Retinal pigment epithelial cell (primary cell): ENCODE data around the gene LRPAP1.
"Not testable (repeated sequence)": the region's sequence is repeated elsewhere in the genome, so short reads cannot be mapped to it uniquely, and the experiment has no call there.

ENCODE experiments used
- DNase-seq: peaks from one replicate; pipeline ENCODE4 v3.0.0-alpha.2; 2010; ENCODE audit warnings: low read depth
- H3K4me3 ChIP-seq: 2 replicates; pipeline ENCODE4 v1.5.1; 2011; ENCODE audit warnings: mild to moderate bottlenecking, low read length, control low read depth, moderate library complexity
- TF ChIP-seq, protein P1 (sequence below): conservative IDR thresholded peaks from 2 replicates; pipeline ENCODE4 v1.5.1; 2011; ENCODE audit warnings: low read depth, low read length, control low read depth, inconsistent platforms

LRPAP1 gene

GRCh38 chr4:3531879-3532750, at the start of gene LRPAP1:
TSS of gene LRPAP1 (minus strand) at chr4:3532422. CDS start at chr4:3532412, 10 bp downstream.
- DNase-seq = peak; percentile 52
- TF ChIP-seq, protein P1, sequence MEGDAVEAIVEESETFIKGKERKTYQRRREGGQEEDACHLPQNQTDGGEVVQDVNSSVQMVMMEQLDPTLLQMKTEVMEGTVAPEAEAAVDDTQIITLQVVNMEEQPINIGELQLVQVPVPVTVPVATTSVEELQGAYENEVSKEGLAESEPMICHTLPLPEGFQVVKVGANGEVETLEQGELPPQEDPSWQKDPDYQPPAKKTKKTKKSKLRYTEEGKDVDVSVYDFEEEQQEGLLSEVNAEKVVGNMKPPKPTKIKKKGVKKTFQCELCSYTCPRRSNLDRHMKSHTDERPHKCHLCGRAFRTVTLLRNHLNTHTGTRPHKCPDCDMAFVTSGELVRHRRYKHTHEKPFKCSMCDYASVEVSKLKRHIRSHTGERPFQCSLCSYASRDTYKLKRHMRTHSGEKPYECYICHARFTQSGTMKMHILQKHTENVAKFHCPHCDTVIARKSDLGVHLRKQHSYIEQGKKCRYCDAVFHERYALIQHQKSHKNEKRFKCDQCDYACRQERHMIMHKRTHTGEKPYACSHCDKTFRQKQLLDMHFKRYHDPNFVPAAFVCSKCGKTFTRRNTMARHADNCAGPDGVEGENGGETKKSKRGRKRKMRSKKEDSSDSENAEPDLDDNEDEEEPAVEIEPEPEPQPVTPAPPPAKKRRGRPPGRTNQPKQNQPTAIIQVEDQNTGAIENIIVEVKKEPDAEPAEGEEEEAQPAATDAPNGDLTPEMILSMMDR = no peak
- H3K4me3 ChIP-seq = peak within 1 kb of the TSS; percentile 80

DNA sequence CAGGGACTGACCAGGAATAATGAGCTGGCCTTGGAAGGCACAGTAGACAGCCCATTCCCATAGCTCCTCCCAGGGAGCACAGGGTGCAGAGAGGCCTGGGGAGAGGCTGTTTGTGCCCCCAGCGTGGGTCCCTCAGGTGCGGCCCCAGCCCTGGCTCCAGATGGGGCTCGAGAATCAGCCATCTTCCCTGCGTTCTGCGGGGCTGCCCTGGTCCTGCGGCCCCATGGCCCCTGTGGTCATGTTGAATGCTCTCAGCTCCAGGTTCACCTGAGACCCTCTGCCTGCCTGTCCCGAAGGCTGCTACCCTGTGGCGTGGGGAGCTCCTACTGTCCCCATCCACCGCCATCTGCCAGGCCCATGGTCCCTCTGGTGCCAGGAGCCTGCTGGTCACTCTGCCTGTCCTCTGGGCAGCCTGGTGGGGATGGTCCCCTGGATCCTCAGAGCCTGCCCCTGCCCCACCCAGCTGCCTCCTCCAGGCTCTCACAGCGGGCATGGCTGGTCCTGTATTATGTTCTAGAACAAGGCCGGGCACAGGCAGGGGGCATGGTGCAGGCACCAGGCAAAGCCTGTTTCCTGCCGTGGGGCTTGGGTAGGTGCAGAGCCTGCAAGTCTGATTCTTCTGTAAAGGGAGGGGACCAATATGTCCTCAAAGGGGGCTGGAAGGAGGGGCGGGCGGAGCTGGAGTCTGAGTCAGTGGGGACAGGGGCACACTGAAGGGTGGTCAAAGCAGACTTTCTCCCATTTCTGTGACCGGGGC, 49.3 kb upstream of the LRPAP1 start:
- not testable (repeated sequence) for DNase-seq, H3K4me3 ChIP-seq

DNA sequence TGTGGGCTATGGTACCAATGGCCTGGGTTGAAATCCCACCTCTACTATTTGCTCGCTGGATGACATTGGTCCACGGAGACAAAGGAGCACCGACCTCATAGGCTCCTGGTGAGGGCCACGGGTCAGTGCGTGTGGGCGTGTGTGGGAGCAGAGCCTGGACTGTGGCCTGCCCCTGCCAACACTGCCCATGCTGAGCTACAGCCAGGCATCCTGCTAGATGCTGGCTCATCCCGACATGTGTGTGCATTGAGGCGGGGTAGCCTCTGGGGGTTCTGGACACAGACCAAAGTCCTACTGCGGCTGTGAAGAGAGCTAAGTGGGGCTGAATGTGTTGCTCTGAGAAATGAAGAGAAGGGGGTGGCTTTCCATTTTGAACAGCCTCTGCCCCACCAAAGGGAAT, 48.6 kb upstream of the LRPAP1 start:
- DNase-seq, H3K4me3 ChIP-seq: not testable (repeated sequence)

GRCh38 chr4:3578527-3579144, 46.4 kb upstream of the LRPAP1 start:
- not testable (repeated sequence) for H3K4me3 ChIP-seq, DNase-seq

DNA sequence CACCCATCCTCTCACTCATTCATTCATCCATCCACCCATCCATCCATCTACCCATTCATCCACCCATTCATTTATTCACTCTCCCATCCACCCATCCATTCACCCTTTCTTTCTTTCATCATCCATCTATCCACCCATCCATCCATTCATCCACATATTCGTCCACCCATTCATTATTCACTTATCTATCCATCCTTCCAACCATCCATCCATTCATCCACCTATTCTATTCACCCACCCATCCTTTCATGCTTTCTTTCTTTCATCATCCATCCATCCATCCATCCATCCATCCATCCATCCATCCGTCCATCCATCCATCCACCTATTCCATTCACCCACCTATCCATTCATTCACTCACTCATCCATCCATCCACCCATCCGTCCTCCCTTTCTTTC, 45.8 kb upstream of the LRPAP1 start:
- not testable (repeated sequence) for H3K4me3 ChIP-seq, DNase-seq

- not testable (repeated sequence) for H3K4me3 ChIP-seq, DNase-seq
Observed at GRCh38 chr4:3577208-3577892, 45.1 kb upstream of the LRPAP1 start.

DNA sequence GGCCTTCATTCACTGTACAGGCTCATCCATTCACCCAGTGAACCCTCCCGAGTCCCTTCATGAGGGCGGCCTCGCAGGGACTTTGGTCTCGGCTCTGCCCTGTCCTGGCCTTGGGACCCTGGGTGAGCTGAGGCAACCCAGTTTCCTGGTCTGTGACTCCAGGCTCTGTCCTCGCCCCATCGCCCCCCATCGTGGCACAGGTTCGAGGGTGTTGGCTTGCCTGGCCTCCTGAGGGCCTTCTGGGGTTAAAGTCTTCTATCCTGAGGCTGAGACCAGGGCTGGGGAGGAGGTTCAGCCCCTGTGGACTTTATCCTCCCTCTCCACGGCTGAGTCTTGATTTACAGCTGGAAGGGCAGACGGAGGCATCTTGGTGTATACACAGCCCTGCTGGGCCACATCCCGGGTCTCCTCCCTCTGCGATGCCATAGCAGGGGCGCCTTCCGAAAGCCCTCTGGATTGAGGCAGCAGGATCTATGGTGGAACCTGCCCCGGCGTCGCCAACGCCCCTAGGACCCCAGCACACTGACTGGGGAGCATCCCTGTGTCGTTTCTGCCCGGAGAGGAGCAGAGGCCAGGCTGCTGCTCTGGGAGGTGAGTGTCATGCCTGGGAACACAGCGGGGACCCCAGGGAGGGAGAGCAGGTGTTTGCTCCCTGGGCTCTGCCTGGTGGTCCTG, 44.4 kb upstream of the LRPAP1 start:
- not testable (repeated sequence) for DNase-seq, H3K4me3 ChIP-seq

- not testable (repeated sequence) for DNase-seq, H3K4me3 ChIP-seq
Observed at GRCh38 chr4:3575426-3576369, 43.5 kb upstream of the LRPAP1 start.

GRCh38 chr4:3574865-3575264, 42.6 kb upstream of the LRPAP1 start:
- not testable (repeated sequence) for DNase-seq, H3K4me3 ChIP-seq

GRCh38 chr4:3574346-3574745, 42.1 kb upstream of the LRPAP1 start:
- not testable (repeated sequence) for H3K4me3 ChIP-seq, DNase-seq

DNA sequence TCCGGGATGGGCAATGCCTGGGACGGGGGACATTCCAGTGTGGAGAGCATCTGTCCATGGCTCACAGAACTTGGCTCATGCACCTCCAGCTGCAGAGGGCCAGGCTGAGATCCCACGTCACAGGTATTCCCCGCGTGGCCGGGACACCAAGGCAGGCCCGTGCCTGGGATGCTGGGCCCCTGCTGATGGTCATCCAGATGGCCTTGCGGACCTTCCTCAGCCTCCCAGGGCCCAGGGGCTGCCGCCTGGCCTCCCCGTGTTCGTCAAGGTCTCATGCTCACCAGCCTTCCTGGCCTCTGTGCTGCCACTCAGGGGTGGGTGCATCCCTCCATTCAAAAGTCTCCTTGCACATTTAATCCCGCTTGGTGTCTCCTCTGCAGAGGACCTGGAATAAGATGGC, 40.9 kb upstream of the LRPAP1 start:
- no peak for DNase-seq
- H3K4me3 ChIP-seq = no peak overlapping the region
- TF ChIP-seq, protein P1 = no peak
